ENCODE measurements around the gene ATP1A4. TPM values are rescaled to one million over a fixed set of nuclear protein-coding genes. Genes with fewer than 3 reads are reported as not detected.

ATP1A4 gene
- total and polyA plus RNA-seq, 2 of the 8 experiments (the other 6 are each of a cell fraction or from before 2014, with no cell fraction given): 0.48 to 0.61 TPM

DNA sequence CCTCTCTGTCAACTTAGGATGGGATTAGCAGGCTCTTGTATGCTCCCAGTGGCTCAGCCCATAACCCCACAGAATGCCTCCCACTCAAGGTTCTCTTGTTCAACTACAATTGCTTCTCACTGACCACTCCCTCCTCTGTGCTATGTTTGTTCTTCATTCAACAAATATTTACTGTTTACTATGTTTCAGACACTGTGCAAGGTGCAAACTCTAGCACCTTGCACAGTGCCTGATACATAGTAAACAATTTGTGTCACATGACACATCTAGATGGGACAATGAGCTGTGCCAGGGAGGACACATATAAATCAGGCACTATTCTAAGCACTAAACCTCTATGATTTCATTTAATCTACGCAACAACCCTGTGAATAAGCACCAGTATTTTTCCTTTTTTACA is 20.5 kb upstream of the ATP1A4 start (continued):
- TF ChIP-seq SIN3A (conservative IDR thresholded peaks at IDR 0.05 in 1 of 2, IDR thresholded peaks at IDR 0.05 in 1 of 2; ENCODE audit: low read depth in 1 of 2, low read length in 2 of 2): no peak
- TF ChIP-seq RXRA (IDR thresholded peaks at IDR 0.05; ENCODE audit: insufficient read depth, low read depth, low read length): no peak
- TF ChIP-seq, protein P1, sequence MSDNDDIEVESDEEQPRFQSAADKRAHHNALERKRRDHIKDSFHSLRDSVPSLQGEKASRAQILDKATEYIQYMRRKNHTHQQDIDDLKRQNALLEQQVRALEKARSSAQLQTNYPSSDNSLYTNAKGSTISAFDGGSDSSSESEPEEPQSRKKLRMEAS (IDR thresholded peaks at IDR 0.05): no peak
- no peak for TF ChIP-seq FOSL1 (IDR thresholded peaks at IDR 0.05; ENCODE audit: insufficient read depth, low read depth, low read length)
- TF ChIP-seq, protein P2, sequence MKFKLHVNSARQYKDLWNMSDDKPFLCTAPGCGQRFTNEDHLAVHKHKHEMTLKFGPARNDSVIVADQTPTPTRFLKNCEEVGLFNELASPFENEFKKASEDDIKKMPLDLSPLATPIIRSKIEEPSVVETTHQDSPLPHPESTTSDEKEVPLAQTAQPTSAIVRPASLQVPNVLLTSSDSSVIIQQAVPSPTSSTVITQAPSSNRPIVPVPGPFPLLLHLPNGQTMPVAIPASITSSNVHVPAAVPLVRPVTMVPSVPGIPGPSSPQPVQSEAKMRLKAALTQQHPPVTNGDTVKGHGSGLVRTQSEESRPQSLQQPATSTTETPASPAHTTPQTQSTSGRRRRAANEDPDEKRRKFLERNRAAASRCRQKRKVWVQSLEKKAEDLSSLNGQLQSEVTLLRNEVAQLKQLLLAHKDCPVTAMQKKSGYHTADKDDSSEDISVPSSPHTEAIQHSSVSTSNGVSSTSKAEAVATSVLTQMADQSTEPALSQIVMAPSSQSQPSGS (IDR thresholded peaks at IDR 0.05; ENCODE audit: low read length): no peak
- TF ChIP-seq JUND (IDR thresholded peaks at IDR 0.05; ENCODE audit: low read length): no peak
- no peak for TF ChIP-seq CREB1 (IDR thresholded peaks at IDR 0.05)
- no peak for TF ChIP-seq NANOG (IDR thresholded peaks at IDR 0.05; ENCODE audit: insufficient read depth, low read depth, low read length, poor library complexity, severe bottlenecking)
